ENCODE data around the gene QKI.

The QKI gene

GRCh38 chr6:163401039-163401885 is 13.3 kb upstream of the QKI start:
- Histone ChIP-seq H3K27me3 (no peaks in the 10 kb centered on the region), H3K4me3 (no peak overlapping the region), H3K9me3 (no peaks in the 10 kb centered on the region), H3K27ac (no peak overlapping the region), H4K20me1 (no peaks in the 10 kb centered on the region), H3K4me1 (peaks cover 37% of the 10 kb centered on the region), H3K4me2 (no peak overlapping the region), H3K36me3 (no peaks in the 10 kb centered on the region), H3K9ac (no peak overlapping the region)
- TF ChIP-seq Cebpa-rat (IDR thresholded peaks at IDR 0.05): no peak

GRCh38 chr6:163402616-163403015 is 11.9 kb upstream of the QKI start:
- Histone ChIP-seq H3K27me3 (no peaks in the 10 kb centered on the region), H4K20me1 (no peaks in the 10 kb centered on the region), H3K9me3 (no peaks in the 10 kb centered on the region), H3K4me1 (peaks cover 33% of the 10 kb centered on the region), H3K9ac (no peak overlapping the region), H3K27ac (no peak overlapping the region), H3K36me3 (no peaks in the 10 kb centered on the region), H3K4me2 (0 out of 2 replicates have a peak overlapping the region, but pooled peaks have one; percentile 8), H3K4me3 (no peak overlapping the region)
- TF ChIP-seq Cebpa-rat (IDR thresholded peaks at IDR 0.05): no peak

DNA sequence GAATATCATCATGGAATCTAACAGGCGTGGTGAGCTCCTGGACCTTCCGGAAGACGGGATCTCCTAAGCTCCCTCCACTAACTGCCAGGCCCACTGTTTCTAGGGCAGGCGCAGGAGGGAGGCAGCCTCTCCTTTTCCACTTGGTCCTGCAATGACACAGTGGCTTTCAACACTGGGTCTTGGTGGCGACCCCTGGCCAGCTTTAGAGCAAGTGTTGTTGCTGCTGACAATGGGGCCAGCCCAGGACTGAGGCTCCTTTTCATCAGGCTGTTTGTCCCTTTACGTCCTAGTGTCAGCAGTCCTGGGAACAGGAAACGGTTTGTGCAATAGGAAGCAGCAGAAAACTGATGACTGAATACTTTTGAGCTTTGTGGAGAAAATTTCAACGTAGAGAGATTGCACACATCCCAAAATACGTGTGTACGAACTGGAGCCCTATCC is 9.7 kb upstream of the QKI start:
- no peak overlapping the region for H3K27ac ChIP-seq
- H3K27me3 ChIP-seq: no peaks in the 10 kb centered on the region
- no peak overlapping the region for H3K9ac ChIP-seq
- H3K36me3 ChIP-seq: no peaks in the 10 kb centered on the region
- 0 out of 2 replicates have a peak overlapping the region, but pooled peaks have one; percentile 86 for H3K4me2 ChIP-seq
- no peak for TF ChIP-seq Cebpa-rat (IDR thresholded peaks at IDR 0.05)
- no peak overlapping the region for H3K4me3 ChIP-seq
- H3K9me3 ChIP-seq: peaks cover 7% of the 10 kb centered on the region
- peaks cover 33% of the 10 kb centered on the region for H3K4me1 ChIP-seq
- no peaks in the 10 kb centered on the region for H4K20me1 ChIP-seq

DNA sequence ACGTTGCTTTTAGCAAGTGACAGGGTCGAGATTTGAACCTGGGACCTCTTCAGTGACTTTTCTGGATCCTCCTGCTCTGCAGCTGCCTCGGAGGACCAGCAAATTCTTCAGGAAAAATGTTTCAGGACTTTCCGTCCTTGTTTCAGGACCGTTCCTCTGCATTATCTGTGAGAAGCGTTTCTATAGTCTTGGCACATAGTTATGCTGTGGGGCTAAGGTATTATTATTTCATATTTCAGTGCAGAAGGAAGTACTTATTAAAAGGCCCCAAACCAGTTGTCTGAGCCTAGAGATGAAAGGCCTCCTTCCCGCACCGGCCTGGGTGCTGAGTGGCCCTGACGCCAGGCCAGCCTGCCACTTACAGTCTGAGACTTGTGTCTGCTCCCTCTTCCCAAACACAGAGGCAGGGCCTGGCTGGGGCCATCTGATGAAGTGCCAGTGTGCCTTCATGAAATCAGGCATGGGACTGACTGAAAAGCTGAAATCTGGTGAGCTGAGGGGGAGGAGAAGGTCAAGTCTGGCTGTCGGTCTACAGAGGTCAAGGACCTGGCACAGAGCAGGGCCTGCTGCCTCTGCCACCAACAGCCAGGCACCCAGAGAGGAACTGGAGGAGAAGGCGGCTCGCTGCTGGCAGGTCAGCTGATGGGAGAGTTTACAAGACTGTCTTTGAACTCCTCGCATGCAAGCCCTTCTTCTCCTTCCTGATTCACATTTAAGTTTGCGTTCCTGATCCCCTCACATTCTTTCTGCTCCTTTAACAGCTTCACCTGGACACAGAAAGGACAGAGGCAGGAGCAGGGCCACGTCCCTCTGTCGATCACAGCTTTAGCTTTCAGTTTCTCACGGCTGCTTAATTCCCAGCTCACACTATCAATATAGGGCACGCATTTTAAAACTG is 8.9 kb upstream of the QKI start:
- Histone ChIP-seq H3K9me3 (peaks cover 7% of the 10 kb centered on the region), H3K4me3 (peak overlapping the region; percentile 58; the same call in 1 of the 2 replicates), H3K4me2 (peak overlapping the region; percentile 86), H3K27ac (peak overlapping the region; percentile 76), H4K20me1 (no peaks in the 10 kb centered on the region), H3K36me3 (no peaks in the 10 kb centered on the region), H3K9ac (peak overlapping the region; percentile 81), H3K4me1 (peaks cover 33% of the 10 kb centered on the region), H3K27me3 (no peaks in the 10 kb centered on the region)
- no peak for TF ChIP-seq Cebpa-rat (IDR thresholded peaks at IDR 0.05)

- Histone ChIP-seq H4K20me1 (no peaks in the 10 kb centered on the region), H3K36me3 (0 out of 2 replicates have a peak, but pooled peaks cover 2% of the 10 kb centered on the region), H3K27ac (peak overlapping the region; percentile 76), H3K4me1 (peaks cover 33% of the 10 kb centered on the region), H3K9me3 (peaks cover 7% of the 10 kb centered on the region), H3K9ac (peak overlapping the region; percentile 81), H3K4me2 (peak overlapping the region; percentile 86), H3K27me3 (no peaks in the 10 kb centered on the region), H3K4me3 (peak overlapping the region; percentile 58; the same call in 1 of the 2 replicates)
- no peak for TF ChIP-seq Cebpa-rat (IDR thresholded peaks at IDR 0.05)
Observed at GRCh38 chr6:163406366-163406765, 8.2 kb upstream of the QKI start.

DNA sequence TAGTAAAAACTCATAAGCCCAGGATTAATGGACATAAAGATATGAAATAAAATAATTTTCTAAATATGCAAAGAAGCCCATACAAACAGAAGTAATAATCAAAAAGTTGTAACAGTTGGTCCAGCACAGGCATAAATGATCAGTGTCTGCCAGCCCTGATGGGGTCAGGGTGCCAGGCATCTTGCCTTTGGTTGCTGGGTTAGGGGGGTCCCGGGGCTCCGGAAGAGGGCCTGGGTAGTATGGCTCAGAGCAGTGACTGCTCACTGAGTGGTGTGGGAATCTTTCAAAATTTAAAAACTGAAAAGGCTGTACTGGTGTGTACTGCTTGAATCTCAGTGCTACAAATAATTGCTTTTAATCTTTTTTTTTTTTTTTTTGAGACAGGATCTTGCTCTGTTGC is 7.7 kb upstream of the QKI start:
- no peak for TF ChIP-seq Cebpa-rat (IDR thresholded peaks at IDR 0.05)
- H3K36me3 ChIP-seq: 0 out of 2 replicates have a peak, but pooled peaks cover 5% of the 10 kb centered on the region
- H3K27ac ChIP-seq: no peak overlapping the region
- no peak overlapping the region for H3K4me3 ChIP-seq
- no peaks in the 10 kb centered on the region for H3K27me3 ChIP-seq
- peaks cover 7% of the 10 kb centered on the region for H3K9me3 ChIP-seq
- H3K4me1 ChIP-seq: peaks cover 33% of the 10 kb centered on the region
- no peaks in the 10 kb centered on the region for H4K20me1 ChIP-seq
- H3K9ac ChIP-seq: no peak overlapping the region
- H3K4me2 ChIP-seq: peak overlapping the region; percentile 86

DNA sequence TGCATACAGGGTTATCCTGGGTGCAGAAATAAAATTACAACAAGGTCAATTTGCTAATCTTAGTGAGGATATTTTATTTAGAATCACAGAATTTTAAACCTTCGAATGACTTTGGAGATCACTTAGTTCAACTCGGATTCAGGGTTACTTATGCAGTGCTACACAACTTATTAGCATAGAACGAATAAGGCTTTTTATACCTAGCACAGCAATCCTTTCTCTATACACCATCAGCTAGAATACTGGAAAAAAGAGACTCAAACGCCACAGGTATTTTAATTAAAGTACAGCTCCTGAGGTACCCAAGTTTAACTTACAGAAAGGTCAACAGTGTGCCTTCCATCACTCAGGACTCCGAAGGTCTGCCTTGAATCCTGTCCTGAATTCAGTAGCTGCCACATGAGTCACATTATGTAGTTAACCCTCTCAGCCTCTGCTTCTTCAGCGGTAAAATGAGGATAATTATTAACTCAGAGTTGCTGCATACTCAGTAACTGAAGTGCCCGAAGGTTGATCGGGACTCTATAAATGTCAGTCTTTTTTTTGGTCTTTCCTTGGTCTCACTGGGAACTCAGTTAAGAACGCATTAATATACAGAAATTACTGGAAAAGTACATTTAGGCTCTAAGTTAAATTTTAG is 6.0 kb upstream of the QKI start:
- no peaks in the 10 kb centered on the region for H3K27me3 ChIP-seq
- peaks cover 7% of the 10 kb centered on the region for H3K9me3 ChIP-seq
- H4K20me1 ChIP-seq: no peaks in the 10 kb centered on the region
- no peak overlapping the region for H3K4me2 ChIP-seq
- no peak for TF ChIP-seq Cebpa-rat (IDR thresholded peaks at IDR 0.05)
- 0 out of 2 replicates have a peak, but pooled peaks cover 5% of the 10 kb centered on the region for H3K36me3 ChIP-seq
- H3K27ac ChIP-seq: no peak overlapping the region
- H3K4me3 ChIP-seq: no peak overlapping the region
- H3K4me1 ChIP-seq: peaks cover 35% of the 10 kb centered on the region
- no peak overlapping the region for H3K9ac ChIP-seq

- Histone ChIP-seq H4K20me1 (no peaks in the 10 kb centered on the region), H3K4me2 (no peak overlapping the region), H3K4me3 (no peak overlapping the region), H3K27ac (no peak overlapping the region), H3K27me3 (no peaks in the 10 kb centered on the region), H3K9me3 (peaks cover 7% of the 10 kb centered on the region), H3K9ac (no peak overlapping the region), H3K4me1 (peaks cover 33% of the 10 kb centered on the region), H3K36me3 (0 out of 2 replicates have a peak, but pooled peaks cover 5% of the 10 kb centered on the region)
- no peak for TF ChIP-seq Cebpa-rat (IDR thresholded peaks at IDR 0.05)
Observed at GRCh38 chr6:163409712-163410111, 4.8 kb upstream of the QKI start.

DNA sequence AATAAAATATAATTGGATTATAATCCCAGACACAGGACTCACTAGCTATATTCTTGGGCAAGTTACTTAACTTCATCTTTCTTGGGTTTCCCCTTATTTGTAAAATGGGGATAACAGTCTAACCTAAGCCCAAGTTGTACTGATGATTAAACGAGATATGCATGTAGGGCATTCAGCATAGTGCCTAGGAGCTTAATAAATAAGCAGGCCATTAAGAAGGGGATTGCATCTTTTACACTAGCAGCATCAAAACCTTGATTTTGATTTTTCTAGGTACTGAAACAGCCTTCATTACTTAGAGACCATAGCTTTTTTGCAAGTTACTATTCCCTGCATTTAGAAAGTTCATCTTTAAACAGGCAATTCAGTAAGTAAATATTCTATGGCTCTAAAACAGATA is 2.2 kb upstream of the QKI start:
- Histone ChIP-seq H3K9ac (peak overlapping the region; percentile 96), H3K9me3 (peaks cover 7% of the 10 kb centered on the region), H3K4me1 (peaks cover 17% of the 10 kb centered on the region), H3K27me3 (no peaks in the 10 kb centered on the region), H4K20me1 (peaks cover 19% of the 10 kb centered on the region), H3K4me2 (peak overlapping the region; percentile 82), H3K27ac (peak overlapping the region; percentile 98; the same call in 1 of the 2 replicates), H3K36me3 (0 out of 2 replicates have a peak, but pooled peaks cover 5% of the 10 kb centered on the region), H3K4me3 (peak overlapping the region; percentile 95)
- no peak for TF ChIP-seq Cebpa-rat (IDR thresholded peaks at IDR 0.05)

All from BLaER1 (cell line).